ENCODE results near the gene BCR.

DNA sequence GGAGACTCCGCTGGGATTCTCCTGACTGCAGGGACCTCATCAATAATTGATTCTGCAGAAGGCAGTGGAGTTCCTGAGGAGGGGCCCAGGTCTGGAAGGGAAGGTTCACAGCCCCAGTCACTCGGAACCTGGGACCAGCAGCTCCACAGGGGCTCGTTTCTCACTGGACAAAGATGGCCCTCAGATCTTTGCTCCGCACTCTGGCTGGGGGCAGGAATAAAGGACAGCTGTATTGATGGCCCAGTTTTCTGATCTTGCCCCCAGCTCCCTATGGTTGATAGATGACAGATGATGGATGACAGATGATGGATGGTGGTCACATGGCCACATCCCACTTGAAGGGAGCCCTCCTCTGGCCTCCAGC is 11.3 kb upstream of the BCR start:
- TF ChIP-seq, protein P1, sequence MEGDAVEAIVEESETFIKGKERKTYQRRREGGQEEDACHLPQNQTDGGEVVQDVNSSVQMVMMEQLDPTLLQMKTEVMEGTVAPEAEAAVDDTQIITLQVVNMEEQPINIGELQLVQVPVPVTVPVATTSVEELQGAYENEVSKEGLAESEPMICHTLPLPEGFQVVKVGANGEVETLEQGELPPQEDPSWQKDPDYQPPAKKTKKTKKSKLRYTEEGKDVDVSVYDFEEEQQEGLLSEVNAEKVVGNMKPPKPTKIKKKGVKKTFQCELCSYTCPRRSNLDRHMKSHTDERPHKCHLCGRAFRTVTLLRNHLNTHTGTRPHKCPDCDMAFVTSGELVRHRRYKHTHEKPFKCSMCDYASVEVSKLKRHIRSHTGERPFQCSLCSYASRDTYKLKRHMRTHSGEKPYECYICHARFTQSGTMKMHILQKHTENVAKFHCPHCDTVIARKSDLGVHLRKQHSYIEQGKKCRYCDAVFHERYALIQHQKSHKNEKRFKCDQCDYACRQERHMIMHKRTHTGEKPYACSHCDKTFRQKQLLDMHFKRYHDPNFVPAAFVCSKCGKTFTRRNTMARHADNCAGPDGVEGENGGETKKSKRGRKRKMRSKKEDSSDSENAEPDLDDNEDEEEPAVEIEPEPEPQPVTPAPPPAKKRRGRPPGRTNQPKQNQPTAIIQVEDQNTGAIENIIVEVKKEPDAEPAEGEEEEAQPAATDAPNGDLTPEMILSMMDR (IDR thresholded peaks at IDR 0.05) = no peak
- TF ChIP-seq EP300 (IDR thresholded peaks at IDR 0.05) = no peak

Measured in suprapubic skin (tissue), 3 donors.